ENCODE data around the gene MYO5C. TPM values are rescaled to one million over a fixed set of nuclear protein-coding genes. Genes with fewer than 3 reads are reported as not detected.
A peak's percentile ranks its signal among the peaks of the same experiment; 100 is the strongest.

Gene MYO5C
- total and polyA plus RNA-seq, 2 of the 13 experiments (the other 11 are each of a cell fraction or from before 2014, with no cell fraction given) = 15.7 to 23.7 TPM

DNA sequence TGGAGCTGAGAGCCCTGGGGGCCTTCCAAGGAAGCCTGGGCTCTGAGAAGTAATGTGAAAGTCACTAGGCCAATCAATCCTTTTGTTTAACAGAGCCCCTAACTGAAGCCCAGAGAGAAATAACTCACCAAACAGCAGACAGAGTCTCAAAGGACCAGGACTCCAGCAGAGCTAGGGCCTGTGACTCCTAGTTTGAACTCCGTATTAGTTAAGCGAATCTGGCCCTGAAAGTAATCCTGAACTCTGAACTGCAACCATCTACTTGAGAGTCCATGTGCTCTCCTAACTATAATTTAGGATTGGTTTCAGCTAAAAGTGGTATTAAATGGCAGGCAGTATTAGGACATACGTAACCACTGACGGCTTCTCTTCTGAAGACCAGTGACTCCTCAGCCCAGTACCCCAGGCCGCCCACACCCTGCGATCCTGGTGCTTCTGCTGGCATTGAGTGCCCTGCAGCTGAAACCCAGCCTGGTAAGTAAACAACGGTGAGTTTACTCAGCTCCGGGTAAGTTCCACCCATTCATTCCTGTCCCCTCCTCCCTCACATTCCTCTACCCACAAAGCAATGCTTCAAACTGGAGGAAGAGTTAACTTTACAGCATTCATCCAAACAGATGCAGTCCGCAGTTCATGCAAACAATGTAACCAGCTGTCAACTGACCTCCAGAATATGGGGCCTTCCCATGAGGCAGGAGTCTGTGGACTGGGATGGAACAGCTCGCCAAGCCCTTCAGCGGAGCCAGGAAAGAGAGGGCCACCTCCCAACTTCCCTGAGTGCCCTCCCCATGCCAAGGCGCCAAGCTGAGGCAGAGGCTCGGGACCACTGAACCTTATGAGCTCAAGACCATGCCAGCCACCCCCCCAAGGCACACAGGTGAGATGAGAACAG, 7.3 kb downstream of the MYO5C start (continued):
- TF ChIP-seq GZF1 (CRISPR knock-in tag; IDR thresholded peaks at IDR 0.05) (peak; percentile 89), KAT8 (CRISPR knock-in tag; IDR thresholded peaks at IDR 0.05) (peak; percentile 78; the same call in 1 of the 2 replicates), SAP130 (CRISPR knock-in tag; IDR thresholded peaks at IDR 0.05; ENCODE audit: low read depth) (peak; percentile 99), FIP1L1 (IDR thresholded peaks at IDR 0.05; ENCODE audit: borderline replicate concordance, insufficient read depth, low read depth, low read length) (no peak), ETV6 (CRISPR knock-in tag; conservative IDR thresholded peaks at IDR 0.05) (0 out of 2 replicates have a peak, but pooled peaks have one; percentile 54), ASH2L (IDR thresholded peaks at IDR 0.05; ENCODE audit: insufficient read length, low read depth, low read length) (peak; percentile 96), ATM (IDR thresholded peaks at IDR 0.05; ENCODE audit: borderline replicate concordance) (no peak), NFYC (CRISPR knock-in tag; IDR thresholded peaks at IDR 0.05) (peak; percentile 25; the same call in 1 of the 2 replicates), ZNF615 (CRISPR knock-in tag; IDR thresholded peaks at IDR 0.05; ENCODE audit: borderline replicate concordance) (peak; percentile 84; the same call in 1 of the 2 replicates), ZFP1 (CRISPR knock-in tag; IDR thresholded peaks at IDR 0.05) (0 out of 2 replicates have a peak, but pooled peaks have one; percentile 54), ZNF879 (CRISPR knock-in tag; IDR thresholded peaks at IDR 0.05) (no peak), ZNF224 (CRISPR knock-in tag; IDR thresholded peaks at IDR 0.05) (no peak), ZSCAN9 (CRISPR knock-in tag; IDR thresholded peaks at IDR 0.05; ENCODE audit: borderline replicate concordance) (peak; percentile 78; the same call in 1 of the 2 replicates), ZNF3 (CRISPR knock-in tag; IDR thresholded peaks at IDR 0.05) (peak; percentile 27; the same call in 1 of the 2 replicates), BCL6 (CRISPR knock-in tag; IDR thresholded peaks at IDR 0.05) (peak; percentile 77)
- TF ChIP-seq, protein P1, sequence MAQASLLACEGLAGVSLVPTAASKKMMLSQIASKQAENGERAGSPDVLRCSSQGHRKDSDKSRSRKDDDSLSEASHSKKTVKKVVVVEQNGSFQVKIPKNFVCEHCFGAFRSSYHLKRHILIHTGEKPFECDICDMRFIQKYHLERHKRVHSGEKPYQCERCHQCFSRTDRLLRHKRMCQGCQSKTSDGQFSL (CRISPR knock-in tag; IDR thresholded peaks at IDR 0.05) = peak; percentile 70; the same call in 1 of the 2 replicates
- TF ChIP-seq, protein P2, sequence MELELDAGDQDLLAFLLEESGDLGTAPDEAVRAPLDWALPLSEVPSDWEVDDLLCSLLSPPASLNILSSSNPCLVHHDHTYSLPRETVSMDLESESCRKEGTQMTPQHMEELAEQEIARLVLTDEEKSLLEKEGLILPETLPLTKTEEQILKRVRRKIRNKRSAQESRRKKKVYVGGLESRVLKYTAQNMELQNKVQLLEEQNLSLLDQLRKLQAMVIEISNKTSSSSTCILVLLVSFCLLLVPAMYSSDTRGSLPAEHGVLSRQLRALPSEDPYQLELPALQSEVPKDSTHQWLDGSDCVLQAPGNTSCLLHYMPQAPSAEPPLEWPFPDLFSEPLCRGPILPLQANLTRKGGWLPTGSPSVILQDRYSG (CRISPR knock-in tag; IDR thresholded peaks at IDR 0.05) = peak; percentile 68; the same call in 1 of the 2 replicates
- TF ChIP-seq, protein P3, sequence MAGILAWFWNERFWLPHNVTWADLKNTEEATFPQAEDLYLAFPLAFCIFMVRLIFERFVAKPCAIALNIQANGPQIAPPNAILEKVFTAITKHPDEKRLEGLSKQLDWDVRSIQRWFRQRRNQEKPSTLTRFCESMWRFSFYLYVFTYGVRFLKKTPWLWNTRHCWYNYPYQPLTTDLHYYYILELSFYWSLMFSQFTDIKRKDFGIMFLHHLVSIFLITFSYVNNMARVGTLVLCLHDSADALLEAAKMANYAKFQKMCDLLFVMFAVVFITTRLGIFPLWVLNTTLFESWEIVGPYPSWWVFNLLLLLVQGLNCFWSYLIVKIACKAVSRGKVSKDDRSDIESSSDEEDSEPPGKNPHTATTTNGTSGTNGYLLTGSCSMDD (CRISPR knock-in tag; IDR thresholded peaks at IDR 0.05) = no peak
- TF ChIP-seq, protein P4, sequence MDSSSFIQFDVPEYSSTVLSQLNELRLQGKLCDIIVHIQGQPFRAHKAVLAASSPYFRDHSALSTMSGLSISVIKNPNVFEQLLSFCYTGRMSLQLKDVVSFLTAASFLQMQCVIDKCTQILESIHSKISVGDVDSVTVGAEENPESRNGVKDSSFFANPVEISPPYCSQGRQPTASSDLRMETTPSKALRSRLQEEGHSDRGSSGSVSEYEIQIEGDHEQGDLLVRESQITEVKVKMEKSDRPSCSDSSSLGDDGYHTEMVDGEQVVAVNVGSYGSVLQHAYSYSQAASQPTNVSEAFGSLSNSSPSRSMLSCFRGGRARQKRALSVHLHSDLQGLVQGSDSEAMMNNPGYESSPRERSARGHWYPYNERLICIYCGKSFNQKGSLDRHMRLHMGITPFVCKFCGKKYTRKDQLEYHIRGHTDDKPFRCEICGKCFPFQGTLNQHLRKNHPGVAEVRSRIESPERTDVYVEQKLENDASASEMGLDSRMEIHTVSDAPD (CRISPR knock-in tag; IDR thresholded peaks at IDR 0.05) = peak; percentile 79
- TF ChIP-seq, protein P5, sequence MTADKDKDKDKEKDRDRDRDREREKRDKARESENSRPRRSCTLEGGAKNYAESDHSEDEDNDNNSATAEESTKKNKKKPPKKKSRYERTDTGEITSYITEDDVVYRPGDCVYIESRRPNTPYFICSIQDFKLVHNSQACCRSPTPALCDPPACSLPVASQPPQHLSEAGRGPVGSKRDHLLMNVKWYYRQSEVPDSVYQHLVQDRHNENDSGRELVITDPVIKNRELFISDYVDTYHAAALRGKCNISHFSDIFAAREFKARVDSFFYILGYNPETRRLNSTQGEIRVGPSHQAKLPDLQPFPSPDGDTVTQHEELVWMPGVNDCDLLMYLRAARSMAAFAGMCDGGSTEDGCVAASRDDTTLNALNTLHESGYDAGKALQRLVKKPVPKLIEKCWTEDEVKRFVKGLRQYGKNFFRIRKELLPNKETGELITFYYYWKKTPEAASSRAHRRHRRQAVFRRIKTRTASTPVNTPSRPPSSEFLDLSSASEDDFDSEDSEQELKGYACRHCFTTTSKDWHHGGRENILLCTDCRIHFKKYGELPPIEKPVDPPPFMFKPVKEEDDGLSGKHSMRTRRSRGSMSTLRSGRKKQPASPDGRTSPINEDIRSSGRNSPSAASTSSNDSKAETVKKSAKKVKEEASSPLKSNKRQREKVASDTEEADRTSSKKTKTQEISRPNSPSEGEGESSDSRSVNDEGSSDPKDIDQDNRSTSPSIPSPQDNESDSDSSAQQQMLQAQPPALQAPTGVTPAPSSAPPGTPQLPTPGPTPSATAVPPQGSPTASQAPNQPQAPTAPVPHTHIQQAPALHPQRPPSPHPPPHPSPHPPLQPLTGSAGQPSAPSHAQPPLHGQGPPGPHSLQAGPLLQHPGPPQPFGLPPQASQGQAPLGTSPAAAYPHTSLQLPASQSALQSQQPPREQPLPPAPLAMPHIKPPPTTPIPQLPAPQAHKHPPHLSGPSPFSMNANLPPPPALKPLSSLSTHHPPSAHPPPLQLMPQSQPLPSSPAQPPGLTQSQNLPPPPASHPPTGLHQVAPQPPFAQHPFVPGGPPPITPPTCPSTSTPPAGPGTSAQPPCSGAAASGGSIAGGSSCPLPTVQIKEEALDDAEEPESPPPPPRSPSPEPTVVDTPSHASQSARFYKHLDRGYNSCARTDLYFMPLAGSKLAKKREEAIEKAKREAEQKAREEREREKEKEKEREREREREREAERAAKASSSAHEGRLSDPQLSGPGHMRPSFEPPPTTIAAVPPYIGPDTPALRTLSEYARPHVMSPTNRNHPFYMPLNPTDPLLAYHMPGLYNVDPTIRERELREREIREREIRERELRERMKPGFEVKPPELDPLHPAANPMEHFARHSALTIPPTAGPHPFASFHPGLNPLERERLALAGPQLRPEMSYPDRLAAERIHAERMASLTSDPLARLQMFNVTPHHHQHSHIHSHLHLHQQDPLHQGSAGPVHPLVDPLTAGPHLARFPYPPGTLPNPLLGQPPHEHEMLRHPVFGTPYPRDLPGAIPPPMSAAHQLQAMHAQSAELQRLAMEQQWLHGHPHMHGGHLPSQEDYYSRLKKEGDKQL (CRISPR knock-in tag; IDR thresholded peaks at IDR 0.05; ENCODE audit: low read depth) = peak; percentile 74; the same call in 1 of the 2 replicates
